HepG2 (cell line): ENCODE measurements around the gene PPP4C. TPM values are rescaled to one million over a fixed set of nuclear protein-coding genes. Genes with fewer than 3 reads are reported as not detected.

Experiments
- ESRRA ChIP-seq: sonication (generic); formaldehyde crosslinking; IDR thresholded peaks from 2 replicates; pipeline ENCODE4 v1.5.1; 2020; ENCODE audit warnings: mild to moderate bottlenecking, low read depth, missing genetic modification reagents
- FOSL1 ChIP-seq: sonication (generic); formaldehyde crosslinking; IDR thresholded peaks from 2 replicates; pipeline ENCODE4 v1.9.0; 2021; ENCODE audit warnings: missing genetic modification reagents, borderline replicate concordance
- FOXA1 ChIP-seq, 2 experiments: fragments of 450-650 bp in 1 of 2; sonication (generic) in 1 of 2; formaldehyde crosslinking in 1 of 2; IDR thresholded peaks; 2 replicates each; pipeline versions ENCODE4 v1.4.0 to v1.6.1; 2016 to 2020; ENCODE audit warnings: missing genetic modification reagents in 1 of 2
- HES4 ChIP-seq: sonication (generic); formaldehyde crosslinking; IDR thresholded peaks from 2 replicates; pipeline ENCODE4 v1.9.0; 2021; ENCODE audit warnings: mild to moderate bottlenecking, missing genetic modification reagents, borderline replicate concordance
- KDM3A ChIP-seq: IDR thresholded peaks from 2 replicates; pipeline ENCODE4 v1.6.1; 2018; ENCODE audit warnings: low read depth, missing compliant biosample characterization
- MEIS2 ChIP-seq: sonication (generic); formaldehyde crosslinking; IDR thresholded peaks from 2 replicates; pipeline ENCODE4 v1.9.0; 2021; ENCODE audit warnings: mild to moderate bottlenecking, missing genetic modification reagents
- MXI1 ChIP-seq: IDR thresholded peaks from 3 replicates; pipeline ENCODE4 v1.6.1; 2012; ENCODE audit warnings: low read depth, low read length, inconsistent platforms, borderline replicate concordance
- NFE2L2 ChIP-seq: fragments of 150-350 bp; IDR thresholded peaks from 2 replicates; pipeline ENCODE4 v1.6.1; 2014; ENCODE audit warnings: low read length
- POLR2AphosphoS5 ChIP-seq: IDR thresholded peaks from 2 replicates; pipeline ENCODE4 v1.6.1; 2012; ENCODE audit warnings: low read depth, low read length
- SMYD3 ChIP-seq: sonication (generic); formaldehyde crosslinking; IDR thresholded peaks from 2 replicates; pipeline ENCODE4 v1.8.1; 2023; ENCODE audit warnings: mild to moderate bottlenecking, missing genetic modification reagents
- SP140L ChIP-seq: sonication (generic); formaldehyde crosslinking; IDR thresholded peaks from 2 replicates; pipeline ENCODE4 v1.4.0; 2020; ENCODE audit warnings: missing genetic modification reagents, borderline replicate concordance
- TCF7L2 ChIP-seq: IDR thresholded peaks from 2 replicates; pipeline ENCODE4 v1.6.1; 2011; ENCODE audit warnings: mild to moderate bottlenecking, low read depth, low read length, moderate library complexity
- XBP1 ChIP-seq: sonication (generic); formaldehyde crosslinking; IDR thresholded peaks from 2 replicates; pipeline ENCODE4 v1.5.0; 2020; ENCODE audit warnings: missing genetic modification reagents
- ZNF235 ChIP-seq: sonication (generic); formaldehyde crosslinking; IDR thresholded peaks from 2 replicates; pipeline ENCODE4 v1.8.1; 2023; ENCODE audit warnings: mild to moderate bottlenecking, missing genetic modification reagents, borderline replicate concordance
- ZNF264 ChIP-seq: sonication (generic); formaldehyde crosslinking; IDR thresholded peaks from 2 replicates; pipeline ENCODE4 v1.4.0; 2020; ENCODE audit warnings: missing genetic modification reagents
- ZNF331 ChIP-seq: sonication (generic); formaldehyde crosslinking; IDR thresholded peaks from 2 replicates; pipeline ENCODE4 v1.4.0; 2020; ENCODE audit warnings: missing genetic modification reagents
- polyA plus RNA-seq, 8 experiments: library from polyadenylated mRNA; depleted of rRNA in 3 of 8; stranded (reverse) in 7 of 8; unstranded in 1 of 8; fragments of >200 nt; fragmentation: Illumina TruSeq in 4 of 8; extraction: Trizol in 4 of 8; gene quantifications; 2 replicates each; pipeline versions ENCODE4 v1.2.1 to v1.2.3, GENCODE V29; 2011 to 2016; ENCODE audit warnings: low read depth in 4 of 8, missing spikeins in 1 of 8, mixed read lengths in 1 of 8; ENCODE audit not compliant: insufficient read depth in 1 of 8
- total RNA-seq, 5 experiments: library from RNA; depleted of rRNA; stranded (reverse); fragments of >200 nt; fragmentation: Illumina TruSeq; extraction: Trizol; gene quantifications; 2 replicates each; pipeline ENCODE4 v1.2.3, GENCODE V29; 2016; ENCODE audit warnings: low read depth in 1 of 5
- TF ChIP-seq, protein P1 (sequence below): sonication (generic); formaldehyde crosslinking; IDR thresholded peaks from 2 replicates; pipeline ENCODE4 v1.5.0; 2020; ENCODE audit warnings: mild to moderate bottlenecking, missing genetic modification reagents
- TF ChIP-seq, protein P2 (sequence below): sonication (generic); formaldehyde crosslinking; conservative IDR thresholded peaks from 2 replicates; pipeline ENCODE4 v1.5.0; 2020; ENCODE audit warnings: missing genetic modification reagents
- TF ChIP-seq, protein P3 (sequence below): sonication (generic); formaldehyde crosslinking; IDR thresholded peaks from 2 replicates; pipeline ENCODE4 v1.4.0; 2020; ENCODE audit warnings: missing genetic modification reagents
- TF ChIP-seq, protein P4 (sequence below): sonication (generic); formaldehyde crosslinking; conservative IDR thresholded peaks from 2 replicates; pipeline ENCODE4 v1.4.0; 2020; ENCODE audit warnings: mild to moderate bottlenecking, missing genetic modification reagents, moderate library complexity

Gene PPP4C
- total and polyA plus RNA-seq, 2 of the 13 experiments (the other 11 are each of a cell fraction or from before 2014, with no cell fraction given), result 176 to 220 TPM

DNA sequence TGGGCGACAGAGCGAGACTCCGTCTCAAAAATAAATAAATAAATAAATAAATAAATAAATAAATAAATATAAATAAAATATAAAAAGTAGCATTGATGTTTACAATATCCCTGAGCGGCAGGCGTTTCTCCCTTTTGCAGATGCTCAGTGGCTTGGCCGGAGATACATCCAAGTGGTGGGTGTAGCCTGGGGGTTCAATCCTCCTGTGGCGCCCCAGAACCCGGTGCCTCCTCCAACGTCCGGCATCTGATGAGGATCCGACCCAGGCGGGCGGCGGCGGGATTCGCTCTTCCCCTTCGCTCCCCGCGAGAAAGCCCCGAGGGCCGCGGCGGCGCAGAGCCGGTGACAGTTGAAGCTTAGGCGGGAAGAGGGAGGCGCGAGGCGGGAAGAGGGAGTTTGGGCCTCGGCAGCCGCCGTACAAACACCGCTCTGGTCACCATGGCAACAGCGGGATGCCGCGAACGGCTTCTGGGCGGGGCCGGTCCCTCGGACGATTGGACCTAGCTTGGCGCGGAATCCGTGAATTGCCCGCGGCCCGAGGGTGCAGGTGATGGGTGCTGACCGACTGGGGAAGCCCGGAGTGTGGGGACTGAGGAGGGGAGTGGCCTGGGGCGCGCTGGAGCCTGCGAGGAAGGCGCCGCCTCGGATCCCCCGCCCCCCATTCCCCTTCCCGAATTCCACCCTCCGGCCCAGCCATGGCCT is 23.0 kb upstream of the PPP4C start (continued):
- TF ChIP-seq ZNF264 (CRISPR knock-in tag) (peak; percentile 88), XBP1 (CRISPR knock-in tag) (no peak), ZNF235 (CRISPR knock-in tag) (no peak; the same call in 1 of the 2 replicates), NFE2L2 (no peak), HES4 (CRISPR knock-in tag) (peak; percentile 94; the same call in 1 of the 2 replicates), KDM3A (CRISPR knock-in tag) (peak; percentile 96), ZNF331 (CRISPR knock-in tag) (peak; percentile 97), SMYD3 (CRISPR knock-in tag) (peak; percentile 96), ESRRA (CRISPR knock-in tag) (peak; percentile 75; the same call in 1 of the 2 replicates), MXI1 (peak; percentile 97), TCF7L2 (no peak), MEIS2 (peak; percentile 97), SP140L (CRISPR knock-in tag) (peak; percentile 71; the same call in 1 of the 2 replicates), FOSL1 (CRISPR knock-in tag) (no peak), POLR2AphosphoS5 (no peak), FOXA1 (IDR thresholded peaks at IDR 0.05) (no peak), FOXA1 (CRISPR knock-in tag; IDR thresholded peaks at IDR 0.05) (peak; percentile 62; the same call in 1 of the 2 replicates)
- TF ChIP-seq, protein P1, sequence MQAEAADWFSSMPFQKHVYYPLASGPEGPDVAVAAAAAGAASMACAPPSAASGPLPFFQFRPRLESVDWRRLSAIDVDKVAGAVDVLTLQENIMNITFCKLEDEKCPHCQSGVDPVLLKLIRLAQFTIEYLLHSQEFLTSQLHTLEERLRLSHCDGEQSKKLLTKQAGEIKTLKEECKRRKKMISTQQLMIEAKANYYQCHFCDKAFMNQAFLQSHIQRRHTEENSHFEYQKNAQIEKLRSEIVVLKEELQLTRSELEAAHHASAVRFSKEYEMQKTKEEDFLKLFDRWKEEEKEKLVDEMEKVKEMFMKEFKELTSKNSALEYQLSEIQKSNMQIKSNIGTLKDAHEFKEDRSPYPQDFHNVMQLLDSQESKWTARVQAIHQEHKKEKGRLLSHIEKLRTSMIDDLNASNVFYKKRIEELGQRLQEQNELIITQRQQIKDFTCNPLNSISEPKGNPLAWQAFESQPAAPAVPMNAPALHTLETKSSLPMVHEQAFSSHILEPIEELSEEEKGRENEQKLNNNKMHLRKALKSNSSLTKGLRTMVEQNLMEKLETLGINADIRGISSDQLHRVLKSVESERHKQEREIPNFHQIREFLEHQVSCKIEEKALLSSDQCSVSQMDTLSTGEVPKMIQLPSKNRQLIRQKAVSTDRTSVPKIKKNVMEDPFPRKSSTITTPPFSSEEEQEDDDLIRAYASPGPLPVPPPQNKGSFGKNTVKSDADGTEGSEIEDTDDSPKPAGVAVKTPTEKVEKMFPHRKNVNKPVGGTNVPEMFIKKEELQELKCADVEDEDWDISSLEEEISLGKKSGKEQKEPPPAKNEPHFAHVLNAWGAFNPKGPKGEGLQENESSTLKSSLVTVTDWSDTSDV (CRISPR knock-in tag), result peak; percentile 93
- TF ChIP-seq, protein P2, sequence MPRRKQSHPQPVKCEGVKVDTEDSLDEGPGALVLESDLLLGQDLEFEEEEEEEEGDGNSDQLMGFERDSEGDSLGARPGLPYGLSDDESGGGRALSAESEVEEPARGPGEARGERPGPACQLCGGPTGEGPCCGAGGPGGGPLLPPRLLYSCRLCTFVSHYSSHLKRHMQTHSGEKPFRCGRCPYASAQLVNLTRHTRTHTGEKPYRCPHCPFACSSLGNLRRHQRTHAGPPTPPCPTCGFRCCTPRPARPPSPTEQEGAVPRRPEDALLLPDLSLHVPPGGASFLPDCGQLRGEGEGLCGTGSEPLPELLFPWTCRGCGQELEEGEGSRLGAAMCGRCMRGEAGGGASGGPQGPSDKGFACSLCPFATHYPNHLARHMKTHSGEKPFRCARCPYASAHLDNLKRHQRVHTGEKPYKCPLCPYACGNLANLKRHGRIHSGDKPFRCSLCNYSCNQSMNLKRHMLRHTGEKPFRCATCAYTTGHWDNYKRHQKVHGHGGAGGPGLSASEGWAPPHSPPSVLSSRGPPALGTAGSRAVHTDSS (CRISPR knock-in tag), result no peak
- TF ChIP-seq, protein P3, sequence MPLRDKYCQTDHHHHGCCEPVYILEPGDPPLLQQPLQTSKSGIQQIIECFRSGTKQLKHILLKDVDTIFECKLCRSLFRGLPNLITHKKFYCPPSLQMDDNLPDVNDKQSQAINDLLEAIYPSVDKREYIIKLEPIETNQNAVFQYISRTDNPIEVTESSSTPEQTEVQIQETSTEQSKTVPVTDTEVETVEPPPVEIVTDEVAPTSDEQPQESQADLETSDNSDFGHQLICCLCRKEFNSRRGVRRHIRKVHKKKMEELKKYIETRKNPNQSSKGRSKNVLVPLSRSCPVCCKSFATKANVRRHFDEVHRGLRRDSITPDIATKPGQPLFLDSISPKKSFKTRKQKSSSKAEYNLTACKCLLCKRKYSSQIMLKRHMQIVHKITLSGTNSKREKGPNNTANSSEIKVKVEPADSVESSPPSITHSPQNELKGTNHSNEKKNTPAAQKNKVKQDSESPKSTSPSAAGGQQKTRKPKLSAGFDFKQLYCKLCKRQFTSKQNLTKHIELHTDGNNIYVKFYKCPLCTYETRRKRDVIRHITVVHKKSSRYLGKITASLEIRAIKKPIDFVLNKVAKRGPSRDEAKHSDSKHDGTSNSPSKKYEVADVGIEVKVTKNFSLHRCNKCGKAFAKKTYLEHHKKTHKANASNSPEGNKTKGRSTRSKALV (CRISPR knock-in tag), result peak; percentile 85; the same call in 1 of the 2 replicates
- TF ChIP-seq, protein P4, sequence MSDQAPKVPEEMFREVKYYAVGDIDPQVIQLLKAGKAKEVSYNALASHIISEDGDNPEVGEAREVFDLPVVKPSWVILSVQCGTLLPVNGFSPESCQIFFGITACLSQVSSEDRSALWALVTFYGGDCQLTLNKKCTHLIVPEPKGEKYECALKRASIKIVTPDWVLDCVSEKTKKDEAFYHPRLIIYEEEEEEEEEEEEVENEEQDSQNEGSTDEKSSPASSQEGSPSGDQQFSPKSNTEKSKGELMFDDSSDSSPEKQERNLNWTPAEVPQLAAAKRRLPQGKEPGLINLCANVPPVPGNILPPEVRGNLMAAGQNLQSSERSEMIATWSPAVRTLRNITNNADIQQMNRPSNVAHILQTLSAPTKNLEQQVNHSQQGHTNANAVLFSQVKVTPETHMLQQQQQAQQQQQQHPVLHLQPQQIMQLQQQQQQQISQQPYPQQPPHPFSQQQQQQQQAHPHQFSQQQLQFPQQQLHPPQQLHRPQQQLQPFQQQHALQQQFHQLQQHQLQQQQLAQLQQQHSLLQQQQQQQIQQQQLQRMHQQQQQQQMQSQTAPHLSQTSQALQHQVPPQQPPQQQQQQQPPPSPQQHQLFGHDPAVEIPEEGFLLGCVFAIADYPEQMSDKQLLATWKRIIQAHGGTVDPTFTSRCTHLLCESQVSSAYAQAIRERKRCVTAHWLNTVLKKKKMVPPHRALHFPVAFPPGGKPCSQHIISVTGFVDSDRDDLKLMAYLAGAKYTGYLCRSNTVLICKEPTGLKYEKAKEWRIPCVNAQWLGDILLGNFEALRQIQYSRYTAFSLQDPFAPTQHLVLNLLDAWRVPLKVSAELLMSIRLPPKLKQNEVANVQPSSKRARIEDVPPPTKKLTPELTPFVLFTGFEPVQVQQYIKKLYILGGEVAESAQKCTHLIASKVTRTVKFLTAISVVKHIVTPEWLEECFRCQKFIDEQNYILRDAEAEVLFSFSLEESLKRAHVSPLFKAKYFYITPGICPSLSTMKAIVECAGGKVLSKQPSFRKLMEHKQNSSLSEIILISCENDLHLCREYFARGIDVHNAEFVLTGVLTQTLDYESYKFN, result peak; percentile 63
